GM23338 (cell line): Measurements from ENCODE around the gene TDRD1. TPM values are rescaled to one million over a fixed set of nuclear protein-coding genes. Genes with fewer than 3 reads are reported as not detected.

Experiments used
- ATAC-seq: fragments of 200-7000 bp; cut with Tn5 transposase; 3 replicates; pipeline ENCODE4 v1.9.1; 2020
- DNase-seq: peaks from one replicate; pipeline ENCODE4 v3.0.0-alpha.2; 2015; ENCODE audit warnings: low spot score
- H2AFZ ChIP-seq: fragments of 200-600 bp; sonication (generic); 2 replicates; pipeline ENCODE4 v1.8.0; 2016; ENCODE audit warnings: antibody characterized with exemption, mild to moderate bottlenecking, moderate library complexity
- H3F3A ChIP-seq: fragments of 200-600 bp; sonication (generic); replicated peaks from 2 replicates; pipeline ENCODE4 v1.8.0; 2017; ENCODE audit warnings: antibody characterized with exemption, mixed run types, low read depth
- H3K27ac ChIP-seq: fragments of 200-600 bp; sonication (generic); 2 replicates; pipeline ENCODE4 v1.6.1; 2016; ENCODE audit warnings: low read depth
- H3K27me3 ChIP-seq: fragments of 200-600 bp; sonication (generic); 2 replicates; pipeline ENCODE4 v1.8.0; 2016; ENCODE audit warnings: mild to moderate bottlenecking, mixed run types, moderate library complexity; ENCODE audit not compliant: insufficient read depth
- H3K36me3 ChIP-seq: fragments of 200-600 bp; sonication (generic); 2 replicates; pipeline ENCODE4 v1.8.0; 2016; ENCODE audit warnings: mild to moderate bottlenecking; ENCODE audit not compliant: insufficient read depth
- H3K4me1 ChIP-seq: fragments of 200-600 bp; sonication (generic); 2 replicates; pipeline ENCODE4 v1.8.0; 2016; ENCODE audit warnings: mild to moderate bottlenecking, moderate library complexity; ENCODE audit not compliant: insufficient read depth
- H3K4me2 ChIP-seq: fragments of 200-600 bp; sonication (generic); 2 replicates; pipeline ENCODE4 v1.7.1; 2017; ENCODE audit warnings: mixed run types
- H3K4me3 ChIP-seq: fragments of 200-600 bp; sonication (generic); 2 replicates; pipeline ENCODE4 v1.6.1; 2016; ENCODE audit warnings: mixed run types
- H3K79me2 ChIP-seq: fragments of 200-600 bp; sonication (generic); replicated peaks from 2 replicates; pipeline ENCODE4 v1.8.0; 2017; ENCODE audit warnings: mild to moderate bottlenecking; ENCODE audit not compliant: insufficient read depth
- H3K9me2 ChIP-seq: fragments of 200-600 bp; sonication (generic); 2 replicates; pipeline ENCODE4 v1.8.0; 2017; ENCODE audit not compliant: insufficient read depth
- H4K20me1 ChIP-seq: fragments of 200-600 bp; sonication (generic); replicated peaks from 2 replicates; pipeline ENCODE4 v1.8.0; 2017; ENCODE audit warnings: mild to moderate bottlenecking; ENCODE audit not compliant: insufficient read depth
- H3K27ac Mint-ChIP-seq: 2 replicates; pipeline ENCODE4 v1.8.0; 2020; ENCODE audit warnings: inconsistent platforms, mild to moderate bottlenecking, moderate library complexity, mixed read lengths
- H3K27me3 Mint-ChIP-seq: 3 replicates; pipeline ENCODE4 v1.8.0; 2022; ENCODE audit warnings: low read depth, mild to moderate bottlenecking, moderate library complexity, mixed read lengths, inconsistent platforms; ENCODE audit not compliant: insufficient read depth, poor library complexity
- H3K36me3 Mint-ChIP-seq: 3 replicates; pipeline ENCODE4 v1.8.0; 2021; ENCODE audit warnings: low read depth, mild to moderate bottlenecking, inconsistent platforms, moderate library complexity, mixed read lengths
- H3K4me1 Mint-ChIP-seq: 3 replicates; pipeline ENCODE4 v1.8.0; 2020; ENCODE audit warnings: mild to moderate bottlenecking, inconsistent platforms, mixed read lengths
- H3K4me3 Mint-ChIP-seq: 3 replicates; pipeline ENCODE4 v1.8.0; 2021; ENCODE audit warnings: moderate library complexity, mild to moderate bottlenecking, inconsistent platforms, mixed read lengths
- H3K9me3 Mint-ChIP-seq: 3 replicates; pipeline ENCODE4 v1.8.0; 2020; ENCODE audit warnings: moderate library complexity, mild to moderate bottlenecking, inconsistent platforms, mixed read lengths
- CREB1 ChIP-seq: fragments of 250-450 bp; sonication (Bioruptor Pico); IDR thresholded peaks from 2 replicates; pipeline ENCODE4 v1.5.0; 2020; ENCODE audit warnings: low read depth, mild to moderate bottlenecking, moderate library complexity
- EZH2 ChIP-seq: fragments of 200-600 bp; sonication (generic); IDR thresholded peaks from one replicate; pipeline ENCODE4 v1.8.0; 2017; ENCODE audit warnings: antibody characterized with exemption, mild to moderate bottlenecking, low read depth; ENCODE audit not compliant: unreplicated experiment
- EZH2phosphoT487 ChIP-seq: fragments of 200-600 bp; sonication (generic); IDR thresholded peaks from one replicate; pipeline ENCODE4 v1.8.1; 2018; ENCODE audit warnings: antibody characterized with exemption; ENCODE audit not compliant: unreplicated experiment
- ZNF114 ChIP-seq: fragments of 250-450 bp; sonication (Bioruptor Pico); IDR thresholded peaks from 2 replicates; pipeline ENCODE4 v1.5.0; 2020; ENCODE audit warnings: mild to moderate bottlenecking, moderate library complexity
- ZNF331 ChIP-seq: fragments of 250-450 bp; sonication (Bioruptor Pico); IDR thresholded peaks from 2 replicates; pipeline ENCODE4 v1.5.0; 2020; ENCODE audit warnings: low read depth, mild to moderate bottlenecking, moderate library complexity
- ZNF462 ChIP-seq: fragments of 250-450 bp; sonication (Bioruptor Pico); IDR thresholded peaks from 2 replicates; pipeline ENCODE4 v1.5.0; 2020; ENCODE audit warnings: mild to moderate bottlenecking, moderate library complexity
- polyA plus RNA-seq: library from polyadenylated mRNA; unstranded; fragments of >200 nt; fragmentation: Nextera tagmentation; extraction: Ambion mirVana; gene quantifications from 2 replicates; pipeline ENCODE4 v1.2.1, GENCODE V29; 2016
- total RNA-seq: library from RNA; depleted of rRNA; stranded (reverse); fragments of >200 nt; shearing (Covaris generic); gene quantifications from 2 replicates; pipeline ENCODE4 v1.2.3, GENCODE V29; 2014

Gene TDRD1
- total and polyA plus RNA-seq, 2 experiments from 2014 or later, result 0.52 to 1.5 TPM

- TF ChIP-seq ZNF462 (CRISPR knock-in tag) (no peak), EZH2phosphoT487 (no peak), CREB1 (CRISPR knock-in tag) (no peak), ZNF331 (CRISPR knock-in tag) (no peak)
Observed at GRCh38 chr10:114179747-114180146, 594 bp downstream of the TDRD1 start (continued).

- Mint-ChIP-seq H3K4me1 (peaks cover 23% of the 10 kb centered on the region), H3K4me3 (no peak overlapping the region), H3K36me3 (no peaks in the 10 kb centered on the region), H3K9me3 (no peaks in the 10 kb centered on the region), H3K27me3 (peaks cover 7% of the 10 kb centered on the region), H3K27ac (no peak overlapping the region)
- H3K27me3 ChIP-seq, result peaks cover 10% of the 10 kb centered on the region
- H3F3A ChIP-seq, result no peaks in the 10 kb centered on the region
- H3K4me1 ChIP-seq, result peaks cover 11% of the 10 kb centered on the region; the same call in 1 of the 2 replicates
- H3K4me3 ChIP-seq, result no peak overlapping the region
- no peaks in the 10 kb centered on the region for H3K36me3 ChIP-seq
- no peak overlapping the region for H2AFZ ChIP-seq
- H3K79me2 ChIP-seq, result no peaks in the 10 kb centered on the region
- H4K20me1 ChIP-seq, result no peaks in the 10 kb centered on the region
- no peaks in the 10 kb centered on the region for H3K9me2 ChIP-seq
- no peak overlapping the region for H3K27ac ChIP-seq
- ATAC-seq (no peak), DNase-seq (no peak)
- H3K4me2 ChIP-seq, result no peak overlapping the region
- no peak for TF ChIP-seq ZNF462 (CRISPR knock-in tag)
- no peak for TF ChIP-seq EZH2
- no peak for TF ChIP-seq ZNF114 (CRISPR knock-in tag)
- no peak for TF ChIP-seq CREB1 (CRISPR knock-in tag)
- no peak for TF ChIP-seq EZH2phosphoT487
- TF ChIP-seq ZNF331 (CRISPR knock-in tag), result no peak
Observed at GRCh38 chr10:114180937-114181336, 1.8 kb downstream of the TDRD1 start.
